Measurements from ENCODE around the gene ATP9B.

ATP9B gene

DNA sequence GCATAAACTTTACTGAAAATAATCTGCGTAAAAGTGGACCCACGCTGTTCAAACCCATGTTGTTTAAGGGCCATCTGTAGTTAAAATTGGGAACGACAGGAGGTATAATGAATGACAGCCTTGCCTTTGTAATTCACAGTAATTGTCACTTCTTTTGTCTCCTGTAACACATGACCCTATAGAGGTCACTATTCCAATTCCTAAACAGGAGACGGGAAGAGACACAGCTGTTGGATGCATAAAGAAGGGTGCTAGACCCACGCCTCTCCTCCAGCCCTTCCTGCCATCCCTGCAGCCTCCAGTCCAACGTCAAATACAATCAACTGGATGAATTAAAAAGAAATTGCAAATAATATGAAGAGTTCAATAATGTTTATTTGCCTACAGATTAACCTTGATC, 263.5 kb downstream of the ATP9B start:
- Histone ChIP-seq H3K36me3 (replicated peaks; ENCODE audit: low read depth, low read length) (peaks cover 13% of the 10 kb centered on the region), H3K9me3 (ENCODE audit: insufficient read depth, low read length) (no peaks in the 10 kb centered on the region), H3K27ac (ENCODE audit: low read length) (no peak overlapping the region), H2AFZ (ENCODE audit: low read depth, low read length) (no peak overlapping the region), H3K79me2 (ENCODE audit: low read length) (no peaks in the 10 kb centered on the region), H4K20me1 (ENCODE audit: insufficient read depth, low read length) (no peaks in the 10 kb centered on the region), H3K27me3 (ENCODE audit: low read depth, low read length) (no peaks in the 10 kb centered on the region), H3K4me1 (ENCODE audit: low read length) (no peaks in the 10 kb centered on the region), H3K4me3 (ENCODE audit: low read length) (no peak overlapping the region), H3K4me2 (ENCODE audit: low read length) (no peak overlapping the region), H3K9ac (ENCODE audit: low read length) (no peak overlapping the region)
- no peak for TF ChIP-seq EZH2phosphoT487 (IDR thresholded peaks at IDR 0.05; ENCODE audit: low read depth)
- TF ChIP-seq, protein P1, sequence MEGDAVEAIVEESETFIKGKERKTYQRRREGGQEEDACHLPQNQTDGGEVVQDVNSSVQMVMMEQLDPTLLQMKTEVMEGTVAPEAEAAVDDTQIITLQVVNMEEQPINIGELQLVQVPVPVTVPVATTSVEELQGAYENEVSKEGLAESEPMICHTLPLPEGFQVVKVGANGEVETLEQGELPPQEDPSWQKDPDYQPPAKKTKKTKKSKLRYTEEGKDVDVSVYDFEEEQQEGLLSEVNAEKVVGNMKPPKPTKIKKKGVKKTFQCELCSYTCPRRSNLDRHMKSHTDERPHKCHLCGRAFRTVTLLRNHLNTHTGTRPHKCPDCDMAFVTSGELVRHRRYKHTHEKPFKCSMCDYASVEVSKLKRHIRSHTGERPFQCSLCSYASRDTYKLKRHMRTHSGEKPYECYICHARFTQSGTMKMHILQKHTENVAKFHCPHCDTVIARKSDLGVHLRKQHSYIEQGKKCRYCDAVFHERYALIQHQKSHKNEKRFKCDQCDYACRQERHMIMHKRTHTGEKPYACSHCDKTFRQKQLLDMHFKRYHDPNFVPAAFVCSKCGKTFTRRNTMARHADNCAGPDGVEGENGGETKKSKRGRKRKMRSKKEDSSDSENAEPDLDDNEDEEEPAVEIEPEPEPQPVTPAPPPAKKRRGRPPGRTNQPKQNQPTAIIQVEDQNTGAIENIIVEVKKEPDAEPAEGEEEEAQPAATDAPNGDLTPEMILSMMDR (IDR thresholded peaks at IDR 0.05; ENCODE audit: low read depth, low read length), result no peak

- Histone ChIP-seq H3K9ac (ENCODE audit: low read length) (no peak overlapping the region), H3K36me3 (replicated peaks; ENCODE audit: low read depth, low read length) (peaks cover 16% of the 10 kb centered on the region), H2AFZ (ENCODE audit: low read depth, low read length) (no peak overlapping the region), H4K20me1 (ENCODE audit: insufficient read depth, low read length) (no peaks in the 10 kb centered on the region), H3K27me3 (ENCODE audit: low read depth, low read length) (no peaks in the 10 kb centered on the region), H3K4me1 (ENCODE audit: low read length) (no peaks in the 10 kb centered on the region), H3K79me2 (ENCODE audit: low read length) (no peaks in the 10 kb centered on the region), H3K9me3 (ENCODE audit: insufficient read depth, low read length) (no peaks in the 10 kb centered on the region), H3K4me3 (ENCODE audit: low read length) (no peak overlapping the region), H3K27ac (ENCODE audit: low read length) (no peak overlapping the region), H3K4me2 (ENCODE audit: low read length) (no peak overlapping the region)
- no peak for TF ChIP-seq EZH2phosphoT487 (IDR thresholded peaks at IDR 0.05; ENCODE audit: low read depth)
- TF ChIP-seq, protein P1 (IDR thresholded peaks at IDR 0.05; ENCODE audit: low read depth, low read length), result no peak
Observed at GRCh38 chr18:79333046-79333445, 263.9 kb downstream of the ATP9B start.

DNA sequence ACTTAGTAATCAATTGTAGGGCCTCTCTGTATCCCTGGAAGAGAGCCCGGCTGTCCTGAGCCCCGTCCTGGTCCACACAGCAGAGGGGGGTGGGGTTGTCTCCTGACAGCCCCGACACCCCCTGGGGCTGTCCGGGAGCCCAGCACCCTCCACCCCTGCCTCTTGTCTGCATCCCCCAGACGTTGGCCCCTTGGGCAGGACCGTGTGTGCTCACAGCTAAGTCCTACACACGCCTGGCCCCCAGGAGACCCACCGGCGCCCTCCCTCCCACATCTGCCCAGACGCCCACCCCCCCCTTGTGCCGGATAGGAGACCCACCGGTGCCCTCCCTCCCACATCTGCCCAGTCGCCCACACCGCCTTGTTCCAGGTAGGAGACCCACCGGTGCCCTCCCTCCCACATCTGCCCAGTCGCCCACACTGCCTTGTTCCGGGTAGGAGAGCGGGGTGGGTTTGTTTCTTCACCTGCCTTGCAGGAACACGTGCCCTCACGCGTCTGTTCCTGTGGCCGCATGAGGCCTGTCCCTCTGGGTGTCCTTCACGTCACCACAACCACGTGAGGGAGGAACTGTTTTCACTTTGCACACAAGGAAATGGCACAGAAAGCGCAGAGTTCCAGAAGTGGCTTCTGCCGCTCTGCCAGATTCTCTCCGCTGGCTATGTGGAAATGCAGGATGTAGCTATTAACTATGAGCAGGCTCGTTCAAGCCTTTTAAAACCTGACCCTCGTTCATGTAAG, 265.5 kb downstream of the ATP9B start:
- Histone ChIP-seq H3K4me3 (ENCODE audit: low read length) (no peak overlapping the region), H3K27ac (ENCODE audit: low read length) (no peak overlapping the region), H3K36me3 (replicated peaks; ENCODE audit: low read depth, low read length) (peaks cover 27% of the 10 kb centered on the region), H3K9ac (ENCODE audit: low read length) (no peak overlapping the region), H3K79me2 (ENCODE audit: low read length) (no peaks in the 10 kb centered on the region), H3K27me3 (ENCODE audit: low read depth, low read length) (no peaks in the 10 kb centered on the region), H2AFZ (ENCODE audit: low read depth, low read length) (no peak overlapping the region), H3K4me2 (ENCODE audit: low read length) (no peak overlapping the region), H3K4me1 (ENCODE audit: low read length) (no peaks in the 10 kb centered on the region), H4K20me1 (ENCODE audit: insufficient read depth, low read length) (no peaks in the 10 kb centered on the region), H3K9me3 (ENCODE audit: insufficient read depth, low read length) (no peaks in the 10 kb centered on the region)
- TF ChIP-seq, protein P1 (IDR thresholded peaks at IDR 0.05; ENCODE audit: low read depth, low read length), result no peak
- TF ChIP-seq EZH2phosphoT487 (IDR thresholded peaks at IDR 0.05; ENCODE audit: low read depth), result no peak

GRCh38 chr18:79335833-79336360, 266.7 kb downstream of the ATP9B start:
- H4K20me1 ChIP-seq (ENCODE audit: insufficient read depth, low read length), result 0 out of 2 replicates have a peak, but pooled peaks cover 3% of the 10 kb centered on the region
- TF ChIP-seq, protein P1 (IDR thresholded peaks at IDR 0.05; ENCODE audit: low read depth, low read length), result no peak
- TF ChIP-seq EZH2phosphoT487 (IDR thresholded peaks at IDR 0.05; ENCODE audit: low read depth), result no peak
- no peak overlapping the region for H2AFZ ChIP-seq (ENCODE audit: low read depth, low read length)
- H3K79me2 ChIP-seq (ENCODE audit: low read length), result no peaks in the 10 kb centered on the region
- H3K4me3 ChIP-seq (ENCODE audit: low read length), result no peak overlapping the region
- H3K9me3 ChIP-seq (ENCODE audit: insufficient read depth, low read length), result no peaks in the 10 kb centered on the region
- H3K27ac ChIP-seq (ENCODE audit: low read length), result no peak overlapping the region
- H3K36me3 ChIP-seq (replicated peaks; ENCODE audit: low read depth, low read length), result peaks cover 24% of the 10 kb centered on the region
- H3K4me2 ChIP-seq (ENCODE audit: low read length), result no peak overlapping the region
- H3K4me1 ChIP-seq (ENCODE audit: low read length), result no peaks in the 10 kb centered on the region
- H3K27me3 ChIP-seq (ENCODE audit: low read depth, low read length), result no peaks in the 10 kb centered on the region
- H3K9ac ChIP-seq (ENCODE audit: low read length), result no peak overlapping the region
